Glutamatergic neuron (in vitro differentiated cells): Measurements from ENCODE around the gene SAPCD1. TPM values are rescaled to one million over a fixed set of nuclear protein-coding genes. Genes with fewer than 3 reads are reported as not detected.
A peak's percentile ranks its signal among the peaks of the same experiment; 100 is the strongest.

Experiments used
- DNase-seq: peaks from one replicate; pipeline ENCODE4 v3.0.0; 2022
- H3K27ac Mint-ChIP-seq: one replicate; pipeline ENCODE4 v1.8.0; 2020; ENCODE audit warnings: mild to moderate bottlenecking, mixed read lengths, inconsistent platforms; ENCODE audit not compliant: unreplicated experiment
- H3K27me3 Mint-ChIP-seq: one replicate; pipeline ENCODE4 v1.8.0; 2020; ENCODE audit warnings: mild to moderate bottlenecking, moderate library complexity, mixed read lengths, inconsistent platforms; ENCODE audit not compliant: unreplicated experiment
- H3K36me3 Mint-ChIP-seq: one replicate; pipeline ENCODE4 v1.8.0; 2020; ENCODE audit warnings: mild to moderate bottlenecking, mixed read lengths, inconsistent platforms; ENCODE audit not compliant: unreplicated experiment
- H3K4me1 Mint-ChIP-seq: one replicate; pipeline ENCODE4 v1.8.0; 2020; ENCODE audit warnings: mild to moderate bottlenecking, low read depth, mixed read lengths, inconsistent platforms; ENCODE audit not compliant: unreplicated experiment
- H3K4me3 Mint-ChIP-seq: one replicate; pipeline ENCODE4 v1.8.0; 2020; ENCODE audit warnings: mild to moderate bottlenecking, mixed read lengths, inconsistent platforms; ENCODE audit not compliant: unreplicated experiment
- H3K9me3 Mint-ChIP-seq: one replicate; pipeline ENCODE4 v1.8.0; 2020; ENCODE audit warnings: mild to moderate bottlenecking, moderate library complexity, mixed read lengths, inconsistent platforms; ENCODE audit not compliant: unreplicated experiment
- total RNA-seq: library from RNA; stranded (reverse); fragmentation: NEBNext Ultra II Directional; extraction: Animal tissue kit (Norgen Biotek cat#: 25700); gene quantifications from one replicate; pipeline ENCODE4 v1.2.1, GENCODE V29; 2021; ENCODE audit not compliant: unreplicated experiment
- TF ChIP-seq, protein P1 (sequence below): fragments of 200-600 bp; sonication (generic); IDR thresholded peaks from one replicate; pipeline ENCODE4 v1.5.0; 2021; ENCODE audit not compliant: partially characterized antibody, unreplicated experiment

The SAPCD1 gene
- total RNA-seq, 1 donor from 2014 or later, result 3.7 TPM

DNA sequence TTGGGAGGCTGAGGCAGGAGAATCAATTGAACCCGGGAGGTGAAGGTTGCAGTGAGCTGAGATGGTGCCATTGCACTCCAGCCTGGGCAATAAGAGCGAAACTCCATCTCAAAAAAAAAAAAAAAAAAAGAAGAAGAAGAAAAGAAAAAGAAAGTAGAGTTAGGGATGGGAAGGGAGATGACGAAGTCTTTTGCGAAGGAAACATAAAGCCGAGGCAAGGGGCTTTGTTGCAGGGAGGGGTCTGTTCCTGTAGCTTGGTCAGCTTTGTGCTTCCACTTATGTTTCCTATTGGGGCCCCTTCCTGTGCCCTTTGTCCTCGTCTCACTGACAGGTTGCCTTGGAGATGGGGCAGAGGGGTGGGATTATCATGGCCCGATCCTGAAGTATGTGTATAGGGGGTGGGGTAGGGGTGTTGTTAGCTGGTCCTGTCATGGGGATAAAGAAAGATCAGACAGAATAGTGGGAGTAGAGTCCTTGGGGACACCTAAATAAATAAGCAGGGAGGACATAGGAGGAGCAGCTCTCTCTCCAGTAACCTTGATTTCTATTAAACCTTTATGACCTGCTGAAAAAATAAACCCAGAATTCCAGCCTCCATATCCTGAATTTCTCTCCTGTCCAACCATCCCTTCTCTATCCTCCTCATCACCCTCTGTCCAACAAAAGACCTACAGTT is 25.0 kb upstream of the SAPCD1 start:
- Mint-ChIP-seq H3K4me1 (peaks cover 15% of the 10 kb centered on the region), H3K36me3 (no peaks in the 10 kb centered on the region), H3K27ac (peak overlapping the region; percentile 12), H3K4me3 (peak overlapping the region; percentile 98), H3K27me3 (peaks cover 15% of the 10 kb centered on the region), H3K9me3 (peaks cover 23% of the 10 kb centered on the region)
- TF ChIP-seq, protein P1, sequence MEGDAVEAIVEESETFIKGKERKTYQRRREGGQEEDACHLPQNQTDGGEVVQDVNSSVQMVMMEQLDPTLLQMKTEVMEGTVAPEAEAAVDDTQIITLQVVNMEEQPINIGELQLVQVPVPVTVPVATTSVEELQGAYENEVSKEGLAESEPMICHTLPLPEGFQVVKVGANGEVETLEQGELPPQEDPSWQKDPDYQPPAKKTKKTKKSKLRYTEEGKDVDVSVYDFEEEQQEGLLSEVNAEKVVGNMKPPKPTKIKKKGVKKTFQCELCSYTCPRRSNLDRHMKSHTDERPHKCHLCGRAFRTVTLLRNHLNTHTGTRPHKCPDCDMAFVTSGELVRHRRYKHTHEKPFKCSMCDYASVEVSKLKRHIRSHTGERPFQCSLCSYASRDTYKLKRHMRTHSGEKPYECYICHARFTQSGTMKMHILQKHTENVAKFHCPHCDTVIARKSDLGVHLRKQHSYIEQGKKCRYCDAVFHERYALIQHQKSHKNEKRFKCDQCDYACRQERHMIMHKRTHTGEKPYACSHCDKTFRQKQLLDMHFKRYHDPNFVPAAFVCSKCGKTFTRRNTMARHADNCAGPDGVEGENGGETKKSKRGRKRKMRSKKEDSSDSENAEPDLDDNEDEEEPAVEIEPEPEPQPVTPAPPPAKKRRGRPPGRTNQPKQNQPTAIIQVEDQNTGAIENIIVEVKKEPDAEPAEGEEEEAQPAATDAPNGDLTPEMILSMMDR, result no peak
- no peak for DNase-seq

DNA sequence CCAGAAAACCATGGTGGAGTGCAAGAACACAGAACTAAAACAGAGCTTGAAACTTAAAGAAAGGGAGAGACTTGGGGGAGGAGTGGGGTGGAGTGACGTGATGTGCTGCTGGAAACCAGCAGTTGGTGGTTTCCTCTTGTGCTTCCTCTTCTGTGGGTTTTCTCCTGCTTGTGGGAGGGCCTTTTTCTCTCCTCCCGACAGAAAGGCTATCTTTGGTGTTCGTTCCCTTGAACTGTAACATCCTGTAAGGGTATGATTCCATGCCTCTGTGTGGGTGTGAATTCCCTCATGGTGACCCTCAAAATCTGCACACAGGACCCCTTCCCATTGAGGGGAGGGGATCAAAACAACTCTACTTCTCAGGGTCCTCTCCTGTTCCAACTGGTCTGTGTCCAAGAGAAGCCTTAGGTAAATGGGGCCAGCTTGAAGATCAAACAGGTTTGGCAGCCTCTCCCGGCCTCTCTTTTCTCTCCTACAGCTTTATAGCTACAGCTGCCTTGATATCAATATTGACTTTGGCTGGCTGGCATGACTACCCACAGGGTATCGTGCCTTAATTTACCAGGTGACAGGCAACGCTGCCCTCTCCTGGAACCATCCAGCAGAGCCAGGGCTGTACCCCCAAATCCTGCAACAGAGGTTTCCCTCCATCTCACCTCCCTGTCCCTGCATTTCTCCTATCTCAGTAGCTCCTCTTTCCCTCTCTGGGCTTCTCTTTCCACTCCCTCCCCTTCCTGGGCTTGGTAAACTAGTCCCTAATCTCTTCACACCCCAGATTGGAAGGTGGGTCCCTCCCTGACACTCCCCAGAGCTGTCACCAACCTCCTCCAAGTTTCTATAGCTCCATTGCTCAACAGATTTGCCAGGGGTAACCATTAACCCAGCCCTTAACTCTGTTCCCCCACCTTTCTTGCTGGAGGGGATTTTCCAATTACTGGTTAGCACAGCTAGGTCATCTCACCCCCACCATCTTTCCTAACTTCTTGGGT is 24.2 kb upstream of the SAPCD1 start:
- TF ChIP-seq, protein P1, result no peak
- H3K27me3 Mint-ChIP-seq, result peaks cover 13% of the 10 kb centered on the region
- peaks cover 22% of the 10 kb centered on the region for H3K9me3 Mint-ChIP-seq
- peaks cover 13% of the 10 kb centered on the region for H3K4me1 Mint-ChIP-seq
- peak overlapping the region; percentile 98 for H3K4me3 Mint-ChIP-seq
- DNase-seq, result no peak
- H3K27ac Mint-ChIP-seq, result peak overlapping the region; percentile 72
- no peaks in the 10 kb centered on the region for H3K36me3 Mint-ChIP-seq

DNA sequence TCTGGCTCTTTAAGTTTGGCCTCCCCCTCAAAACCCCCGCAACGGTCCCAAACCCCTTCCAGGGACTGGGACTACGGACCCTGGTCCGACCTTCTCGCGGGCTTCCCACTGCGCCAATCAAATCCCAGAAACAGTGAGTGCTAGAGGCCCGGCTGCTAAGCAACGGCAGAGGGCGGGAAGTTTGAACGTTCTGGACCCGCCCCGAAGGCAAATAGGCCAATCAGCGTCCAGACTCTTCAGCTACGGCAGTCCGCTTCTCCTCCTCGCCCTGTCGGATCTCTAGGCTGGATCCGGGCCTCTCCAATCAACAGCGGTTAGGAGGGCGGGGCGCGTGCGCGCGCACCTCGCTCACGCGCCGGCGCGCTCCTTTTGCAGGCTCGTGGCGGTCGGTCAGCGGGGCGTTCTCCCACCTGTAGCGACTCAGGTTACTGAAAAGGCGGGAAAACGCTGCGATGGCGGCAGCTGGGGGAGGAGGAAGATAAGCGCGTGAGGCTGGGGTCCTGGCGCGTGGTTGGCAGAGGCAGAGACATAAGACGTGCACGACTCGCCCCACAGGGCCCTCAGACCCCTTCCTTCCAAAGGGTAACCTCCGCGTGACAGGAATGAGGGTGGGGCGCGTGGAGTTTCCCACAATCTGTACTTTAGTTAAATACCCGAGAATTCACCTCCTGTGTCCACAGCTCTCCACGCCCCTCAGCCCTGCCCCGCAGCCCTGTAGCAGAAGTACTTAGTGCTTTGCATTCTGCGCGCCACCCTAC is 22.6 kb upstream of the SAPCD1 start, which contains the start of gene MSH5:
Gene MSH5 (plus strand): TSS at position 367 of the 758 bp plus-strand sequence. CDS start 462 bp downstream, outside the sequence.
- H3K27ac Mint-ChIP-seq, result peak within 1 kb of the TSS; percentile 43
- DNase-seq, result peak; percentile 97
- no peaks in the 10 kb centered on the region for H3K36me3 Mint-ChIP-seq
- peaks cover 9% of the 10 kb centered on the region for H3K27me3 Mint-ChIP-seq
- H3K4me3 Mint-ChIP-seq, result peak within 1 kb of the TSS; percentile 95
- peaks cover 22% of the 10 kb centered on the region for H3K9me3 Mint-ChIP-seq
- H3K4me1 Mint-ChIP-seq, result peaks cover 11% of the 10 kb centered on the region
- TF ChIP-seq, protein P1, result no peak

DNA sequence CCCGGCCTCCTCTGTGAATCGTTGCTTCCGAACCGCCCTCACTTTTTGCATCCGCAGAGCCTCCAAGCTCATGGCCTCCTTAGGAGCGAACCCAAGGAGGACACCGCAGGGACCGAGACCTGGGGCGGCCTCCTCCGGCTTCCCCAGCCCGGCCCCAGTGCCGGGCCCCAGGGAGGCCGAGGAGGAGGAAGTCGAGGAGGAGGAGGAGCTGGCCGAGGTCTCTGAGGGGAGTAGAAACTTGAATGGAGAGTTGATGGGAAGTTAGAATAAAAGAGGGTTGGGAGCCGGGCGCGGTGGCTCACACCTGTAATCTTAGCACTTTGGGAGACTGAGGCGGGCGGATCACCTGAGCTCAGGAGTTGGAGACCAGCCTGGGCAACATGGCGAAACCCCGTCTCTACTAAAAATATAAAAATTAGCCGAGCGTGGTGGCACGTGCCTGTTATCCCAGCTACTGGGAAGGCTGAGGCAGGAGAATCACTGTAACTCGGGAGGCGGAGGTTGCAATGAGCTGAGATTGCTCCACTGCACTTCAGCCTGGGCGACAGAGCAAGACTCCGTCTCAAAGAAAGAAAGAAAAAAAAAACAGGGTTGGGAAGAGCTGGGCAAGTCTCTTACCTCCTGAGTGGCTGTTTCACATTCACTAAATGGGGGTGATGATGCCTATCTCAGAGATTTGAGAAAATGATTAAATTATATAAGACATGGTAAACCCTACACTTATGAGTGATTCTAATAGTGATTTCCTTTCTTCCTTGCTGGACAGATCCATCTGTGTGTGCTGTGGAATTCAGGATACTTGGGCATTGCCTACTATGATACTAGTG is 21.8 kb upstream of the SAPCD1 start:
- TF ChIP-seq, protein P1, result no peak
- Mint-ChIP-seq H3K27ac (no peak overlapping the region), H3K36me3 (no peaks in the 10 kb centered on the region), H3K4me3 (peak overlapping the region; percentile 95), H3K4me1 (peaks cover 11% of the 10 kb centered on the region), H3K9me3 (peaks cover 16% of the 10 kb centered on the region), H3K27me3 (peaks cover 8% of the 10 kb centered on the region)
- DNase-seq, result no peak
